Measurements from ENCODE around the gene ATP6V1G2. TPM values are rescaled to one million over a fixed set of nuclear protein-coding genes. Genes with fewer than 3 reads are reported as not detected.

The ATP6V1G2 gene
- total RNA-seq, 1 donor from 2014 or later, result 0.18 TPM

Other genes starting within 250 kb of the ATP6V1G2 start
- 1,037 and 2,213 TPM in 2 replicates for gene HLA-B, start 189.4 kb downstream of the ATP6V1G2 start, total RNA-seq
- gene MICA, start 143.0 kb downstream of the ATP6V1G2 start, total RNA-seq, result 55.0 and 63.6 TPM in 2 replicates
- 14.5 and 19.1 TPM in 2 replicates for gene MICB, start 48.5 kb downstream of the ATP6V1G2 start, total RNA-seq
- not detected in 2 replicates for gene MCCD1, start 17.6 kb downstream of the ATP6V1G2 start, total RNA-seq
- gene DDX39B, start 4.6 kb downstream of the ATP6V1G2 start, total RNA-seq, result 230 and 249 TPM in 2 replicates
- gene NFKBIL1, start 1.0 kb upstream of the ATP6V1G2 start, total RNA-seq, result 20.6 and 27.7 TPM in 2 replicates
- 0.53 TPM in 1 of 2 replicates, not detected in the other for gene LTA, start 25.7 kb upstream of the ATP6V1G2 start, total RNA-seq
- gene TNF, start 29.0 kb upstream of the ATP6V1G2 start, total RNA-seq, result 0.88 and 4.4 TPM in 2 replicates
- gene LTB, start 35.8 kb upstream of the ATP6V1G2 start, total RNA-seq, result 16.5 and 41.8 TPM in 2 replicates
- 0.87 and 0.99 TPM in 2 replicates for gene LST1, start 39.7 kb upstream of the ATP6V1G2 start, total RNA-seq
- not detected in 2 replicates for gene NCR3, start 46.4 kb upstream of the ATP6V1G2 start, total RNA-seq
- not detected in 2 replicates for gene AIF1, start 68.6 kb upstream of the ATP6V1G2 start, total RNA-seq
- 125 and 166 TPM in 2 replicates for gene PRRC2A, start 74.1 kb upstream of the ATP6V1G2 start, total RNA-seq
- gene BAG6, start 106.1 kb upstream of the ATP6V1G2 start, total RNA-seq, result 259 and 375 TPM in 2 replicates
- gene APOM, start 109.3 kb upstream of the ATP6V1G2 start, total RNA-seq, result not detected in 2 replicates
- 19.1 and 19.6 TPM in 2 replicates for gene C6orf47, start 114.2 kb upstream of the ATP6V1G2 start, total RNA-seq
- 13.0 and 14.5 TPM in 2 replicates for gene GPANK1, start 118.4 kb upstream of the ATP6V1G2 start, total RNA-seq
- 292 and 314 TPM in 2 replicates for gene CSNK2B, start 119.5 kb upstream of the ATP6V1G2 start, total RNA-seq
- gene LY6G5B, start 123.4 kb upstream of the ATP6V1G2 start, total RNA-seq, result 2.6 and 7.9 TPM in 2 replicates
- 3.7 and 4.1 TPM in 2 replicates for gene LY6G5C, start 134.5 kb upstream of the ATP6V1G2 start, total RNA-seq
- gene ABHD16A, start 156.7 kb upstream of the ATP6V1G2 start, total RNA-seq, result 35.7 and 49.2 TPM in 2 replicates
- not detected in 2 replicates for gene LY6G6F, start 160.3 kb upstream of the ATP6V1G2 start, total RNA-seq
- gene LY6G6D, start 168.7 kb upstream of the ATP6V1G2 start, total RNA-seq, result not detected in 2 replicates
- gene LY6G6C, start 175.1 kb upstream of the ATP6V1G2 start, total RNA-seq, result not detected in 2 replicates
- not detected in 2 replicates for gene MPIG6B, start 176.8 kb upstream of the ATP6V1G2 start, total RNA-seq
- 110 and 138 TPM in 2 replicates for gene DDAH2, start 182.7 kb upstream of the ATP6V1G2 start, total RNA-seq
- gene CLIC1, start 189.9 kb upstream of the ATP6V1G2 start, total RNA-seq, result 541 and 655 TPM in 2 replicates
- gene MSH5, start 193.4 kb upstream of the ATP6V1G2 start, total RNA-seq, result 3.7 and 18.7 TPM in 2 replicates
- gene SAPCD1, start 216.0 kb upstream of the ATP6V1G2 start, total RNA-seq, result 3.3 and 3.9 TPM in 2 replicates
- 0.34 and 0.58 TPM in 2 replicates for gene VWA7, start 230.7 kb upstream of the ATP6V1G2 start, total RNA-seq
- gene VARS1, start 249.1 kb upstream of the ATP6V1G2 start, total RNA-seq, result 90.9 and 105 TPM in 2 replicates

All from glomerular endothelial cell (primary cell).